CD14-positive monocyte (primary cell): ENCODE results near the gene SLC22A24. TPM values are rescaled to one million over a fixed set of nuclear protein-coding genes. Genes with fewer than 3 reads are reported as not detected.

ENCODE experiments used
- DNase-seq, 3 donors: peaks; one replicate each; pipeline ENCODE4 v3.0.0-alpha.2; 2011 to 2022
- H2AFZ ChIP-seq: 2 replicates; pipeline ENCODE4 v1.6.0; 2012; ENCODE audit warnings: mild to moderate bottlenecking, low read depth, low read length, inconsistent platforms; ENCODE audit not compliant: insufficient read depth, poor library complexity, severe bottlenecking
- H3K27ac ChIP-seq, 2 donors: 1 replicate in 1 of 2; 2 replicates in 1 of 2; pipeline ENCODE4 v1.5.1; 2012 to 2013; ENCODE audit warnings: low read length in 2 of 2, control low read depth in 1 of 2, inconsistent platforms in 1 of 2, low read depth in 1 of 2, mild to moderate bottlenecking in 1 of 2
- H3K27me3 ChIP-seq, 2 donors: one replicate each; pipeline versions ENCODE4 v1.6.0 to v1.6.1; 2011 to 2013; ENCODE audit warnings: low read length in 2 of 2; ENCODE audit not compliant: control insufficient read depth in 2 of 2, insufficient read depth in 2 of 2
- H3K36me3 ChIP-seq, 2 donors: replicated peaks in 1 of 2; 1 replicate in 1 of 2; 2 replicates in 1 of 2; pipeline versions ENCODE4 v1.5.1 to v1.6.1; 2012 to 2013; ENCODE audit warnings: low read length in 2 of 2, control low read depth in 1 of 2, inconsistent platforms in 1 of 2, mild to moderate bottlenecking in 1 of 2; ENCODE audit not compliant: insufficient read depth in 2 of 2, control insufficient read depth in 1 of 2
- H3K4me1 ChIP-seq, 2 donors: 1 replicate in 1 of 2; 2 replicates in 1 of 2; pipeline versions ENCODE4 v1.5.1 to v1.6.1; 2012 to 2013; ENCODE audit warnings: low read length in 2 of 2, control low read depth in 1 of 2, inconsistent platforms in 1 of 2, mild to moderate bottlenecking in 1 of 2, moderate library complexity in 1 of 2; ENCODE audit not compliant: insufficient read depth in 2 of 2, control insufficient read depth in 1 of 2
- H3K4me2 ChIP-seq: replicated peaks from 2 replicates; pipeline ENCODE3; 2012; ENCODE audit warnings: low read length, moderate library complexity, mild to moderate bottlenecking; ENCODE audit not compliant: poor library complexity, severe bottlenecking; ENCODE audit errors: extremely low read depth
- H3K4me3 ChIP-seq, 3 experiments: fragments of 200-600 bp in 1 of 3; sonication (generic) in 1 of 3; replicated peaks in 1 of 3; 1 replicate in 2 of 3; 2 replicates in 1 of 3; pipeline ENCODE4 v1.5.1; 2011 to 2013; ENCODE audit warnings: low read length in 3 of 3, mild to moderate bottlenecking in 3 of 3, control low read depth in 2 of 3, low read depth in 2 of 3, inconsistent platforms in 1 of 3, moderate library complexity in 1 of 3
- H3K79me2 ChIP-seq: 2 replicates; pipeline ENCODE4 v1.6.0; 2012; ENCODE audit warnings: mild to moderate bottlenecking, control low read depth, inconsistent platforms, low read length, moderate library complexity; ENCODE audit not compliant: insufficient read depth
- H3K9ac ChIP-seq: 2 replicates; pipeline ENCODE4 v1.6.0; 2017; ENCODE audit warnings: low read length, mild to moderate bottlenecking; ENCODE audit not compliant: insufficient read depth, poor library complexity, severe bottlenecking
- H3K9me3 ChIP-seq, 2 donors: replicated peaks in 1 of 2; 1 replicate in 1 of 2; 2 replicates in 1 of 2; pipeline versions ENCODE4 v1.5.1 to v1.6.1; 2012 to 2013; ENCODE audit warnings: low read length in 2 of 2, control low read depth in 1 of 2; ENCODE audit not compliant: control insufficient read depth in 1 of 2, insufficient read depth in 1 of 2
- H4K20me1 ChIP-seq: 2 replicates; pipeline ENCODE4 v1.6.0; 2012; ENCODE audit warnings: mild to moderate bottlenecking, low read length, control low read depth, moderate library complexity; ENCODE audit not compliant: insufficient read depth
- H3K27ac Mint-ChIP-seq, 7 donors: one replicate each; pipeline ENCODE4 v1.8.0; 2020; ENCODE audit warnings: mild to moderate bottlenecking in 7 of 7, mixed read lengths in 7 of 7, moderate library complexity in 6 of 7, inconsistent platforms in 2 of 7
- H3K27me3 Mint-ChIP-seq, 3 donors: one replicate each; pipeline ENCODE4 v1.8.0; 2021 to 2022; ENCODE audit warnings: low read depth in 3 of 3, mild to moderate bottlenecking in 3 of 3, mixed read lengths in 3 of 3, moderate library complexity in 3 of 3, inconsistent platforms in 1 of 3
- H3K36me3 Mint-ChIP-seq, 2 donors: one replicate each; pipeline ENCODE4 v1.8.0; 2020; ENCODE audit warnings: mixed read lengths in 2 of 2, inconsistent platforms in 1 of 2, mild to moderate bottlenecking in 1 of 2
- H3K4me1 Mint-ChIP-seq: one replicate; pipeline ENCODE4 v1.8.0; 2020; ENCODE audit warnings: mild to moderate bottlenecking, mixed read lengths
- H3K4me3 Mint-ChIP-seq, 2 donors: one replicate each; pipeline ENCODE4 v1.8.0; 2020; ENCODE audit warnings: mild to moderate bottlenecking in 2 of 2, mixed read lengths in 2 of 2, moderate library complexity in 1 of 2
- H3K9me3 Mint-ChIP-seq, 7 donors: one replicate each; pipeline ENCODE4 v1.8.0; 2020 to 2022; ENCODE audit warnings: mixed read lengths in 7 of 7, mild to moderate bottlenecking in 6 of 7, moderate library complexity in 6 of 7, inconsistent platforms in 2 of 7
- WGBS: methylation state at CpG from one replicate; pipeline ENCODE4 v1.1.5; 2013; ENCODE audit warnings: missing lambda C conversion rate; ENCODE audit not compliant: insufficient coverage; 5-methylcytosine and 5-hydroxymethylcytosine counted together
- intact Hi-C, 2 donors: fragments of 100-400 bp; cut with micrococcal nuclease; formaldehyde crosslinking; loops; one replicate each; pipeline versions ENCODE4 v1.15.0 to v1.15.1; 2023
- polyA plus RNA-seq, 3 donors: library from polyadenylated mRNA; depleted of rRNA in 1 of 3; unstranded in 2 of 3; stranded (reverse) in 1 of 3; fragments of 300-500 nt in 2 of 3; fragments of >200 nt in 1 of 3; fragmentation: Illumina TruSeq in 2 of 3; gene quantifications; 1 replicate in 2 of 3; 2 replicates in 1 of 3; pipeline ENCODE4 v1.2.3, GENCODE V29; 2012 to 2021
- TF ChIP-seq, protein P1 (sequence below): fragments of 200-600 bp; IDR thresholded peaks from one replicate; pipeline ENCODE4 v1.8.0; 2022; ENCODE audit warnings: antibody characterized with exemption, mild to moderate bottlenecking

Gene SLC22A24
- polyA plus RNA-seq, 3 donors: not detected

DNA sequence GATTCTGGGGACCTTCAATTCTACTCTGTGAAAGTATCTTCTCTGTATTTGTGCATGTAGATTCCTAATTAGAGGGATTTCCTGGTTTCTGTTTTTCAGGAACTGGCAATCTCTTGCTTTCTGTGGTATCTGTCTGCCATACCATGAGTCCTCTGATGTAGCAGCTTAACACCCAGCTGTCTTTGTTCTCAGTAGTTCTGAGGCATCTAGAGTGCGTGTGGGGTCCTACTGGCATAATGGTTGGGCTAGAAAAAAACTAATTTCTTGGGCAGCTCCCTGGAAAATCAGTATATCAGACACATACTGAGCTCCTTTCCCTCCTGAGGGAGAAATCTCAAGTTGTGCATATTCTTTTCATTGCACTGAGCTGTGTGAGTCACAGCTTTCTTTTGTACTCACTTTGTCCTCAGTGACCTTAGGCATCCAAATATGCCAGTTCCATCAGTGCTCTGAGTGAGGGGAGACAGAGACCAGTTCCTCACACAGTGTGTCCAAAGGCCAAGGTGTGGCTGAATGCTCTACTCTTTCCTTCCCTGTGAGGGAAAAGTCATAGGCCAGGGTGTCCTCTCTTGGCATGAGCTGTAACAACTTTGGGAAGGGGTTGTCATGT lies 35.5 kb upstream of the SLC22A24 start:
- Mint-ChIP-seq H3K4me1 (no peaks in the 10 kb centered on the region), H3K27ac (no peak overlapping the region), H3K27me3 (peaks cover 4 to 9% (median 4%) of the 10 kb centered on the region in 3 donors), H3K9me3 (peaks cover 2 to 11% (median 4%) of the 10 kb centered on the region in 7 donors), H3K4me3 (no peak overlapping the region), H3K36me3 (no peaks in the 10 kb centered on the region)
- peaks cover 2 to 6% of the 10 kb centered on the region in 2 donors for H3K27me3 ChIP-seq
- intact Hi-C loops: no loop called here
- H3K4me1 ChIP-seq: no peaks in the 10 kb centered on the region
- no peak overlapping the region for H3K4me2 ChIP-seq
- no peak for DNase-seq
- TF ChIP-seq, protein P1, sequence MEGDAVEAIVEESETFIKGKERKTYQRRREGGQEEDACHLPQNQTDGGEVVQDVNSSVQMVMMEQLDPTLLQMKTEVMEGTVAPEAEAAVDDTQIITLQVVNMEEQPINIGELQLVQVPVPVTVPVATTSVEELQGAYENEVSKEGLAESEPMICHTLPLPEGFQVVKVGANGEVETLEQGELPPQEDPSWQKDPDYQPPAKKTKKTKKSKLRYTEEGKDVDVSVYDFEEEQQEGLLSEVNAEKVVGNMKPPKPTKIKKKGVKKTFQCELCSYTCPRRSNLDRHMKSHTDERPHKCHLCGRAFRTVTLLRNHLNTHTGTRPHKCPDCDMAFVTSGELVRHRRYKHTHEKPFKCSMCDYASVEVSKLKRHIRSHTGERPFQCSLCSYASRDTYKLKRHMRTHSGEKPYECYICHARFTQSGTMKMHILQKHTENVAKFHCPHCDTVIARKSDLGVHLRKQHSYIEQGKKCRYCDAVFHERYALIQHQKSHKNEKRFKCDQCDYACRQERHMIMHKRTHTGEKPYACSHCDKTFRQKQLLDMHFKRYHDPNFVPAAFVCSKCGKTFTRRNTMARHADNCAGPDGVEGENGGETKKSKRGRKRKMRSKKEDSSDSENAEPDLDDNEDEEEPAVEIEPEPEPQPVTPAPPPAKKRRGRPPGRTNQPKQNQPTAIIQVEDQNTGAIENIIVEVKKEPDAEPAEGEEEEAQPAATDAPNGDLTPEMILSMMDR: no peak
- 86% methylated on average over 1 of the region's 1 CpG for WGBS
- H4K20me1 ChIP-seq: no peaks in the 10 kb centered on the region
- H2AFZ ChIP-seq: no peak overlapping the region
- no peaks in the 10 kb centered on the region for H3K79me2 ChIP-seq
- no peak overlapping the region for H3K4me3 ChIP-seq
- no peaks in the 10 kb centered on the region for H3K9me3 ChIP-seq
- H3K36me3 ChIP-seq: no peaks in the 10 kb centered on the region
- no peak overlapping the region for H3K9ac ChIP-seq
- H3K27ac ChIP-seq: no peak overlapping the region

DNA sequence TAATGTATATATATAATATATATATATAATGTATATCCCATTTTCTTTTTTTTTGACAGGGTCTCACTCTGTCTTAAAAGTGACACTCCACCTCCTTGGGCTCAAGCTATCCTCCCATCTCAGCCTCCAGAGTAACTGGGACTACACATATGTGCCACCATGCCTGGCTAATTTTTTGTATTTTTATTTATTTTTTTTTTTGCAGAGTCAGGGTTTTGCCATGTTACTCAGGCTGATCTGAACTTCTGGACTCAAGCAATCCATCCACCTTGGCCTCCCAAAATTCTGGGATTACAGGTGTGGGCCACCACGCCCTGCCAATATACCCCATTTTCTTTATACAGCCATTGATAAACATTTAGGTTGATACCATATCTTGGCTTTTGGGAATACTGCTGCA lies 33.9 kb upstream of the SLC22A24 start:
- Histone ChIP-seq H3K36me3 (no peaks in the 10 kb centered on the region), H2AFZ (no peak overlapping the region), H3K27ac (no peak overlapping the region), H3K4me1 (no peaks in the 10 kb centered on the region), H3K27me3 (peaks cover 2 to 6% of the 10 kb centered on the region in 2 donors), H3K4me2 (no peak overlapping the region), H4K20me1 (no peaks in the 10 kb centered on the region), H3K9ac (no peak overlapping the region), H3K9me3 (no peaks in the 10 kb centered on the region), H3K79me2 (no peaks in the 10 kb centered on the region), H3K4me3 (no peak overlapping the region)
- TF ChIP-seq, protein P1: no peak
- DNase-seq: no peak
- Mint-ChIP-seq H3K36me3 (no peaks in the 10 kb centered on the region), H3K9me3 (peaks cover 2 to 10% (median 4%) of the 10 kb centered on the region in 7 donors), H3K27me3 (peaks cover 2 to 9% (median 4%) of the 10 kb centered on the region in 3 donors), H3K4me1 (no peaks in the 10 kb centered on the region), H3K27ac (peak overlapping the region in 1 of 7 donors; percentile 63), H3K4me3 (no peak overlapping the region)
- intact Hi-C loops: no loop called here
- WGBS: 100% methylated on average over 1 of the region's 1 CpG
